DMS79 treated with DMSO at 0.1 percent for 48 hours (cell line): ENCODE measurements around the gene NDP.
"Not testable (repeated sequence)": the region's sequence is repeated elsewhere in the genome, so short reads cannot be mapped to it uniquely, and the experiment has no call there.

ENCODE experiments used
- DNase-seq: peaks from one replicate; lab custom pipeline; 2025; lab: John Stamatoyannopoulos, UW

NDP gene

GRCh38 chrX:43970528-43970927 is 2.7 kb downstream of the NDP start:
- no peak for DNase-seq

DNA sequence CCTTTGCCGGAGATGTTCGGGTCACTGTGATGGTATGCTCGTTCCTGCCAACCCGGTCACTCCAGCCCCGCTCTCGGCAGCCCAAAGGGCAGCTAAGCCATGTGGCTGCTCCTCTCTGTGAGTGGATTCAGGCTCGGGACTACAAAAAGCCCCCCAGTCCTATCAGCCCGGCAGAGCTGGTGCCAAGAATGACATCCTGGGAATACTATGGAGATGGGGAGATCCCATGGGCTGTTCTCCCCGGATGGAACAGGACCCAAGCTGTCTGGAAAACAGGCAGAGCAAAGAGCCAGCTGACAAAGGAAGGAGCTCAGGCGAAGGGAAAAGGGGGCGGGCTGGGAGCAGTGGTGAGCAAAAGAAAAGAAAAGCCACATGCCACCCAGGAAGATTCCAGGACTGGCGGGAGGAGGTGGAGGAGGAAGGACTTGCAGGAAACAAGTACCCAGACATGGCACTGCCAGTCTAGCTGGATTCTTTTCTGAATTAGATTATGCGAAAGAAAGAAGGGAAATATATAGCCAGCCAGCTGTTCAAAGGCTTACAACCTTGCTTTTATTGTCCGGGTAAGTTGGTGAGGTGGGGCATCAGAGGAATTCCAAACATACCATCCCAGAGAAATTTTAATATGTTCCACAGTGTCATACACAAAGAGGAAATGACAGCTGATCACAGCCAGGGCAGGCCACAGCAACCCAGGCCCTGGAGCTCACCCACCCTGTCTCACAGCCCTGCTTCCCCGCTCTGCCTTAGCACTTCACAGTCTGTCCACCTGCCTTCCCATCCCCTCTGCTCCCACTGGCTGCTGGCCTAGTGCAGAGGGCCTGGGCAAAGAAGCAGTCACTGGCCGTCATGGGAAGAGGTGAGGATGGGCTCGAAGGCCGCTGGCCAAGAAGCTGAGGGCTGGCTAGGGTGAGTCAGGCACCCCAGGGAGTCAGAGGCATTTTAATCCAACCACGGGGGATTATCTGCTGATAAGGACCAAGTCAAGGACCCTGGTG is 3.4 kb downstream of the NDP start:
- DNase-seq, result no peak

GRCh38 chrX:43968359-43968781 is 4.8 kb downstream of the NDP start:
- DNase-seq, result no peak

GRCh38 chrX:43964936-43965335 is 8.3 kb downstream of the NDP start:
- DNase-seq, result no peak

DNA sequence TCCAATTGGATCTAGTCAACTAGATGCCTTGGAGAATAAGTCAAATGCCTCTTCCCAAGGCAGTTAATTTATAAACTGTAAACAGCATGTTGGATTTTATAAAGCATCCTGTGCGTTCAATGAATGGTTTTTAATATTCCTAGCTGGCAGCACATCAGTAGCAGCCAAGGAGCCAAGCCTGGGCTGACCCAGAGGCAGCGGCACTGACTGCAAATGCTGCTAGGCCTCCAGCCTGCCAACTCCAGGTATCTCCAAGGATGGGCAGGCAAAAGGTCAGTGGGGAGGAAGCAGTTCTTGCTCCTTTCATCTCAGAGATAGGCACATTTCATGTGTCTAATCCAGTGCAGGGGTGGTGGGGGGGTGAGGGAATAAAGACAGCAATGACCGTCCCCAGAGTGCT is 9.5 kb downstream of the NDP start:
- no peak for DNase-seq

GRCh38 chrX:43962636-43963035 is 10.6 kb downstream of the NDP start:
- DNase-seq, result no peak

DNA sequence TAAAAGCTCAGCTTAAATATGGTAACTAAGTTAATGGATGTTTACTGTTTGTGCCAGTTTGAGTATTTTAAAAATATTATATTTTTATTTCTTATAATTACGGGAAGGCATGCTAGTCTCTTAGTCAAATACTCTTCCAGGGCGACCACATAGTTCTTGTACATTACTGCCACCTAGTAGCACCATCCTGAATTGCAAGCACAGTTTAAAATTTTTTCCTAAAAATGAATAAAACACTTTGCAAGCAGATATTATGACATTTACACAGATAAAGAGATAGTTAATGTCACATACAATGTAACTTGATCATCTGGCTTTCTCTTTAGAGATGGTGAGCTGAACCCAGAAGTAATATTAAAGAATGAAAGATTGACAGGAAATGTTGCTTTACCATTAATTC is 11.5 kb downstream of the NDP start:
- no peak for DNase-seq

- DNase-seq, result no peak
Observed at GRCh38 chrX:43958529-43958928, 14.7 kb downstream of the NDP start.

DNA sequence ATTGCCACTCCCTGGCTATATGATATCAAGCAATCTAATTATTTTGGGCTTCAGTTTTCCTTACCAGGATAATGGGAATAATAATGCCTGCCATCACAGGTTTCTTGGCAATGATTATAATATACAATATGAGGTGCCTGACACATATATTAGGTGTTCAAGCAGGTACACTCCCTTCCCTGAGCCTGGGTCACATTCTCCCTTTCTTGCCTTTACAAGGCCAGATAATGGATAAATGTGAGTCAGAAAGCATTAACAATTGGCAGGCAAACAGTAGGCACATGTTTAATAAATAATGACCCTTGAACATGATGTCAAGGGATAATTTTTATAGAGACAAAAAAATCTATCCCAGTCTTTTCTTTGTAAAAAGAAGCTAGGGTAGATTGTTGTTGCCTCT is 17.2 kb downstream of the NDP start:
- no peak for DNase-seq

- no peak for DNase-seq
Observed at GRCh38 chrX:43953218-43953617, 20.0 kb downstream of the NDP start.

DNA sequence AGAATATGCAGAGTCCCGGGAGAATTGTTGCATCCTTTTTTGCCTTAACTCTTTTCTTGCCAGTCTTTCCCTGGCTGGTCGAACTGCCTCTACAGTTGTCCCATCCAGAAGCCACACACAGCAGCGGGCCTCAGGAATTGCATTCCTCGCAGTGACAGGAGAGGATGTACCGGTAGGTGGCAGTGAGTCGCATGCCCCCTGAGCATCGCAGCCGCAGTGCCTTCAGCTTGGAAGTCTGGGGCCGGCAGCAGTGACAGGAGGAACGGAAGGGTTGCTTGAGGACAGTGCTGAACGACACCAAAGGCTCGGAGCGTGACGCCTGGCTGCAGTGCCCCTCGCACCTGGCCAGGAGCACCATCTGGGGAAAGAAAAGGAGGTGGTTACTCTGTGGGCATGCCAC is 23.5 kb downstream of the NDP start:
- DNase-seq, result no peak

GRCh38 chrX:43940816-43941474 is 32.2 kb downstream of the NDP start:
- DNase-seq, result no peak

DNA sequence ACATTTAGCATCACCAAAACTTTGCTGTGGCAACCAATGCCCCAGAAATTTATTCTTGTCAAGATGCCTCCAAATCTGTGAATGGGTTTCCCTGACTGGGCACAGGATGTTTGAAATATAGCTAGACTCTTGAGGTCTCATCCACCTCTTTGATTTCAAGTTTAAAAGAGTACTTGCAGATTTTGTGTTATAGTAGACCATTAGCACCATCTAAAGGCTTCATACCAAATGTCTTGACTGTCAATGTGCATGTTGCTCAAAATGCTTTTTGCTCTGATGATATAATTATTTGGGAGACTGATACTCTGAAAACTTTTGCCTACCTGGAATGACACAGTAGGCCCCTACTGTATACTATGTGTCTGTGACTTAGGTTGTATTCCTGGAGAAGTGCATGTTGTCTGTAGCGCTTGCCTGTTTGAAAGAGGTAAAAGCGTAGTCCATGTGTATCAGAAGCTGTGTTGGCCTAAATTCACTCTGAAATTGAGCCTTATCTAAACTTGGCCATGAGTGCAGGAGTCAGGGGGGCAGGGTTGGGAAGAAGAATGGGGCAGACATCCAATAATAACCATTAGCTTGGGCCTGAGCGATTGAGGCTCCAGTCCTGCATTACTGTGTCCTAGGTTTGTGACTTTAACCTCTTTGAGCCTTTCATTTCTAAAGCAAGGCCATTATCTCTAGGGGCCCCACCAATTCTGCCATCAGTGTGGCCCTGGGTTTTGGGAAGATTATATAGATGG is 33.8 kb downstream of the NDP start:
- DNase-seq, result no peak

DNA sequence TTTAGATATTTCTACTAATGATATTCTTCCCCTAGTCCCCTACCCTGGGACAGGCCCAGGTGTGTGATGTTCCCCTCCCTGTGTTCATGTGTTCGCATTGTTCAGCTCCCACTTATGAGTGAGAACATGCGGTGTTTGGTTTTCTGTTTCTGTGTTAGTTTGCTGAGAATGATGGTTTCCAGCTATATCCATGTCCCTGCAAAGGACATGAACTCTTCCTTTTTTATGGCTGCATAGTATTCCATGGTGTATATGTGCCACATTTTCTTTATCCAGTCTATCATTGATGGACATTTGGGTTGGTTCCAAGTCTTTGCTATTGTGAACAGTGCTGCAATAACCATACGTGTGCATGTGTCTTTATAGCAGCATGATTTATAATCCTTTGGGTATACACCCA is 51.2 kb downstream of the NDP start:
- not testable (repeated sequence) for DNase-seq

DNA sequence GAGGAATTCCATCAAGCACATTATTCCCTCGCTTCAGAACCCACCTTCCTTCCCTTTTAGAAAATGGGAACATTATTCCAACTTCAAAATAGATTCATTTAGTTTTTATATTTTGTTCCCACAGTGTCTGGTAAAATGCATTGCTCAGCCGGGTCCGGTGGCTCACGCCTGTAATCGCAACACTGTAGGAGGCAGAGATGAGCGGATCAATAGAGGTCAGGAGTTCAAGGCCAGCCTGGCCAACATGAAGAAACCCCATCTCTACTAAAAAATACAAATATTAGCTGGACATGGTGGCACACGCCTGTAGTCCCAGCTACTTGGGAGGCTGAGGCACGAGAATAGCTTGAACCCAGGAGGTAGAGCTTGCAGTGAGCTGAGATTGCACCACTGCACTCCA is 62.4 kb downstream of the NDP start:
- not testable (repeated sequence) for DNase-seq

GRCh38 chrX:43910012-43910411 is 63.2 kb downstream of the NDP start:
- DNase-seq, result no peak

DNA sequence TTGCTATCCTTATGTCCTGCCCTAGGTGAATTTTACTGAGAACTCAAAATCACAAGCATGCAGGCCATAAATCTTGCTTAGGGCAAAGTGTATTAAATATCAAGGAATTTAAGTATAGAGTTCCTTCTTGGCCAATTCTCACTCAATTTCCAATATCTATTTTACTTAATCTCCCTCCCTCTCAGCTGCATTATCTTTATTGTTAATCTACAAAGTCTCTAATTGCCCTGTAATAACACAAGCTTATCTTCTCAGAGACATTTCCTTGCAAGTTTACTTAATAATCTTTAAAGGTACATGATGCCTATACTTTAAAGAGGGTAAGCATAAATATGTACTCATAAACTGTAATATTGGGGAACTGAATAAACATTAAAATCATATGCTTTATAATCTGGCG is 64.0 kb downstream of the NDP start:
- DNase-seq, result no peak

DNA sequence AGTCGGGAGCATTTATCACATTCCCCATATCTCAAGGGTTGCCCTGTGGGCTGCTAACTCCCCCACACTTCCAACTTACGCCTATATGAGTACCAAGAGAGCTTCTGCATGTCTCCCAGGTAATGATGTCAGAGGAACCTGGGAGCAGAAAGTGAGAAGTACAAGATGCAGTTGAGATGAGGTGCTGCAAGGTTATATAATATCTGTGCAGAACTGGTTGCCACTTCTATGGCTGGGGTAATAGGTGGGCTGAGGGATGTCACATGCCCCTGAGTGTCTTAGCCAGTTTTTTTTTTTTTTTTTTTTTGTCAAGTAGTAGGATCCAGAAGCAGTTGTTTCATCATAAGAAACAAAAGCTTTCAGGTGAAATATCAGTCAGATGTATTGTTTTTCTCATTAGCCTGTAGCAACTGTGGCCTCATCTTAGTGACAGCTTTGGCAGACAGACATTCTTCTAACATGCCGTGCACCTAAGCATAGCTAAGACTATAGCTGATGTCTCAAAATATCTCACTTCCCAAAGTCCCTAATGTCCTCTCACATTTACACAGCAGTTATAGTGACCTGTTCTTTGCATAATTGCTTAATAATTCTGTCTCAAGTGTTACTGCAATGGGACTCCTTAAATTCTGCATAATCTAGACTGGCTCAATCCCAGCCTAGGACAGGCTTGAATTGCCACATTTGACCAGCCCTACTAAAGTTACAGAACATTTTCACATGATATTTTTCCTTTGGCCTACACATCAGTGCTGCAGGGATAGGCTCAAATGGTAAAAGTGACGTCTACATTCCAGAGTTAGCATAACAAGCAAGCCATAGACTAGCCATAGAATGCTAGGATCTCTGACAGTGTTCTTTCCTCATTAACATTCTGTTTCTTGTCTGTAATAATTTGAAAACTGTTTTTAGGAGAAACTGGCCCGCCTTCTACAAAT is 73.0 kb downstream of the NDP start:
- DNase-seq, result no peak
